HepG2 (cell line): ENCODE data around the gene RTBDN. TPM values are rescaled to one million over a fixed set of nuclear protein-coding genes. Genes with fewer than 3 reads are reported as not detected.

Experiments used
- ASH2L ChIP-seq: fragments of 300-600, 200-600 bp; sonication (generic); IDR thresholded peaks from 2 replicates; pipeline ENCODE4 v1.7.0; 2017; ENCODE audit warnings: low read depth, mild to moderate bottlenecking, moderate library complexity, mixed read lengths, low read length; ENCODE audit not compliant: insufficient read length
- JDP2 ChIP-seq: sonication (generic); formaldehyde crosslinking; IDR thresholded peaks from 2 replicates; pipeline ENCODE4 v1.8.1; 2022; ENCODE audit warnings: missing genetic modification reagents, borderline replicate concordance
- KDM2A ChIP-seq: sonication (generic); formaldehyde crosslinking; IDR thresholded peaks from 2 replicates; pipeline ENCODE4 v1.4.0; 2020; ENCODE audit warnings: low read depth, missing genetic modification reagents, borderline replicate concordance
- KDM4B ChIP-seq: sonication (generic); formaldehyde crosslinking; IDR thresholded peaks from 2 replicates; pipeline ENCODE4 v1.4.0; 2020; ENCODE audit warnings: missing genetic modification reagents
- MLLT10 ChIP-seq: sonication (generic); formaldehyde crosslinking; IDR thresholded peaks from 2 replicates; pipeline ENCODE4 v1.4.0; 2020; ENCODE audit warnings: missing genetic modification reagents
- MTA3 ChIP-seq: sonication (generic); formaldehyde crosslinking; IDR thresholded peaks from 2 replicates; pipeline ENCODE4 v1.4.0; 2020; ENCODE audit warnings: missing genetic modification reagents
- MTF1 ChIP-seq: sonication (generic); formaldehyde crosslinking; IDR thresholded peaks from 2 replicates; pipeline ENCODE4 v1.5.0; 2020; ENCODE audit warnings: missing genetic modification reagents
- RFX3 ChIP-seq: IDR thresholded peaks from 2 replicates; pipeline ENCODE4 v1.6.1; 2016; ENCODE audit warnings: missing biosample characterization, missing genetic modification reagents
- RFXAP ChIP-seq: sonication (generic); formaldehyde crosslinking; IDR thresholded peaks from 2 replicates; pipeline ENCODE4 v1.4.0; 2020; ENCODE audit warnings: missing genetic modification reagents, borderline replicate concordance
- THYN1 ChIP-seq: sonication (generic); formaldehyde crosslinking; IDR thresholded peaks from 2 replicates; pipeline ENCODE4 v1.8.1; 2023; ENCODE audit warnings: low read depth, mild to moderate bottlenecking, moderate library complexity, missing genetic modification reagents, borderline replicate concordance
- ZFP36 ChIP-seq: fragments of 150-350 bp; IDR thresholded peaks from 2 replicates; pipeline ENCODE4 v1.6.1; 2018; ENCODE audit warnings: borderline replicate concordance, low read length, low read depth; ENCODE audit not compliant: partially characterized antibody
- ZMAT3 ChIP-seq: sonication (generic); formaldehyde crosslinking; conservative IDR thresholded peaks from 2 replicates; pipeline ENCODE4 v1.7.0; 2021; ENCODE audit warnings: missing genetic modification reagents
- ZNF180 ChIP-seq: sonication (generic); formaldehyde crosslinking; IDR thresholded peaks from 2 replicates; pipeline ENCODE4 v1.4.0; 2020; ENCODE audit warnings: low read depth, missing genetic modification reagents, borderline replicate concordance
- ZNF713 ChIP-seq: sonication (generic); formaldehyde crosslinking; IDR thresholded peaks from 2 replicates; pipeline ENCODE4 v1.4.0; 2020; ENCODE audit warnings: mild to moderate bottlenecking, missing genetic modification reagents
- ZNF841 ChIP-seq: sonication (generic); formaldehyde crosslinking; IDR thresholded peaks from 2 replicates; pipeline ENCODE4 v1.8.1; 2023; ENCODE audit warnings: missing genetic modification reagents, borderline replicate concordance
- ZSCAN30 ChIP-seq: sonication (generic); formaldehyde crosslinking; IDR thresholded peaks from 2 replicates; pipeline ENCODE4 v1.5.0; 2020; ENCODE audit warnings: mild to moderate bottlenecking, missing genetic modification reagents
- polyA plus RNA-seq, 8 experiments: library from polyadenylated mRNA; depleted of rRNA in 3 of 8; stranded (reverse) in 7 of 8; unstranded in 1 of 8; fragments of >200 nt; fragmentation: Illumina TruSeq in 4 of 8; extraction: Trizol in 4 of 8; gene quantifications; 2 replicates each; pipeline versions ENCODE4 v1.2.1 to v1.2.3, GENCODE V29; 2011 to 2016; ENCODE audit warnings: low read depth in 4 of 8, missing spikeins in 1 of 8, mixed read lengths in 1 of 8; ENCODE audit not compliant: insufficient read depth in 1 of 8
- total RNA-seq, 5 experiments: library from RNA; depleted of rRNA; stranded (reverse); fragments of >200 nt; fragmentation: Illumina TruSeq; extraction: Trizol; gene quantifications; 2 replicates each; pipeline ENCODE4 v1.2.3, GENCODE V29; 2016; ENCODE audit warnings: low read depth in 1 of 5
- TF ChIP-seq, protein P1 (sequence below): sonication (generic); formaldehyde crosslinking; IDR thresholded peaks from 2 replicates; pipeline ENCODE4 v1.4.0; 2020; ENCODE audit warnings: missing genetic modification reagents
- TF ChIP-seq, protein P2 (sequence below): sonication (generic); formaldehyde crosslinking; IDR thresholded peaks from 2 replicates; pipeline ENCODE4 v1.8.1; 2023; ENCODE audit warnings: mild to moderate bottlenecking, missing genetic modification reagents, borderline replicate concordance
- TF ChIP-seq, protein P3 (sequence below): sonication (generic); formaldehyde crosslinking; IDR thresholded peaks from 2 replicates; pipeline ENCODE4 v1.4.0; 2020; ENCODE audit warnings: missing genetic modification reagents
- TF ChIP-seq, protein P4 (sequence below): sonication (generic); formaldehyde crosslinking; IDR thresholded peaks from 2 replicates; pipeline ENCODE4 v1.4.0; 2020; ENCODE audit warnings: mild to moderate bottlenecking, low read depth, missing genetic modification reagents
- TF ChIP-seq, protein P5 (sequence below): sonication (generic); formaldehyde crosslinking; IDR thresholded peaks from 2 replicates; pipeline ENCODE4 v1.5.0; 2020; ENCODE audit warnings: missing genetic modification reagents

The RTBDN gene
- total and polyA plus RNA-seq, 2 of the 13 experiments (the other 11 are each of a cell fraction or from before 2014, with no cell fraction given), result 0.27 to 0.48 TPM

DNA sequence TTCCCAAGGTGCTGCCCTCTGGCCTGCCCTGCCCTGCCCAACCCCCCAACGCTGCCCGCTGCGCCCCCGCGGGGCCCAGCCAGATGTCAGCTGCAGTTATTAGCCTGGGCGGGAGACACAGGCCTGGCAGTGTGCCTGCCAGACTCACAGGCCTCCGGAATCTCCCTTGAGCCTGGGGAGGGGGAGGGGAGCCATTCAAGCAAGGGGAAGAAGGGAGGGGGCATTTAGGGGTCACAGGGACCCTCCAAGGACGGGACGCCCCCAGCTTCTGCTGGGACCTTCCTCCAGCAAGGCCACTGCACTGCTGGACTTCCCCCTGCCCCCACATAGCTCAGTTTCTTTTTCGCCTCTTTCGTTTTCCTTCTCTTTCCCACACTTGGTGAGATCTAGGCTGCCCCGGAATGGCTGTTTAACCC lies 45.7 kb downstream of the RTBDN start (continued):
- no peak for TF ChIP-seq ZSCAN30 (CRISPR knock-in tag)
- no peak for TF ChIP-seq ZNF841
- TF ChIP-seq KDM2A (CRISPR knock-in tag), result no peak; the same call in 1 of the 2 replicates
- no peak for TF ChIP-seq ZNF713
- TF ChIP-seq, protein P1, sequence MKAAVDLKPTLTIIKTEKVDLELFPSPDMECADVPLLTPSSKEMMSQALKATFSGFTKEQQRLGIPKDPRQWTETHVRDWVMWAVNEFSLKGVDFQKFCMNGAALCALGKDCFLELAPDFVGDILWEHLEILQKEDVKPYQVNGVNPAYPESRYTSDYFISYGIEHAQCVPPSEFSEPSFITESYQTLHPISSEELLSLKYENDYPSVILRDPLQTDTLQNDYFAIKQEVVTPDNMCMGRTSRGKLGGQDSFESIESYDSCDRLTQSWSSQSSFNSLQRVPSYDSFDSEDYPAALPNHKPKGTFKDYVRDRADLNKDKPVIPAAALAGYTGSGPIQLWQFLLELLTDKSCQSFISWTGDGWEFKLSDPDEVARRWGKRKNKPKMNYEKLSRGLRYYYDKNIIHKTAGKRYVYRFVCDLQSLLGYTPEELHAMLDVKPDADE (CRISPR knock-in tag), result no peak
- TF ChIP-seq ASH2L, result no peak
- TF ChIP-seq ZMAT3, result no peak
- no peak for TF ChIP-seq THYN1 (CRISPR knock-in tag)
- no peak for TF ChIP-seq ZNF180 (CRISPR knock-in tag)
- no peak for TF ChIP-seq RFXAP
- TF ChIP-seq RFX3 (CRISPR knock-in tag), result no peak
- TF ChIP-seq JDP2 (CRISPR knock-in tag), result no peak
- TF ChIP-seq, protein P2, sequence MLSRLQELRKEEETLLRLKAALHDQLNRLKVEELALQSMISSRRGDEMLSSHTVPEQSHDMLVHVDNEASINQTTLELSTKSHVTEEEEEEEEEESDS (CRISPR knock-in tag), result no peak
- TF ChIP-seq ZFP36, result no peak
- no peak for TF ChIP-seq KDM4B (CRISPR knock-in tag)
- TF ChIP-seq, protein P3, sequence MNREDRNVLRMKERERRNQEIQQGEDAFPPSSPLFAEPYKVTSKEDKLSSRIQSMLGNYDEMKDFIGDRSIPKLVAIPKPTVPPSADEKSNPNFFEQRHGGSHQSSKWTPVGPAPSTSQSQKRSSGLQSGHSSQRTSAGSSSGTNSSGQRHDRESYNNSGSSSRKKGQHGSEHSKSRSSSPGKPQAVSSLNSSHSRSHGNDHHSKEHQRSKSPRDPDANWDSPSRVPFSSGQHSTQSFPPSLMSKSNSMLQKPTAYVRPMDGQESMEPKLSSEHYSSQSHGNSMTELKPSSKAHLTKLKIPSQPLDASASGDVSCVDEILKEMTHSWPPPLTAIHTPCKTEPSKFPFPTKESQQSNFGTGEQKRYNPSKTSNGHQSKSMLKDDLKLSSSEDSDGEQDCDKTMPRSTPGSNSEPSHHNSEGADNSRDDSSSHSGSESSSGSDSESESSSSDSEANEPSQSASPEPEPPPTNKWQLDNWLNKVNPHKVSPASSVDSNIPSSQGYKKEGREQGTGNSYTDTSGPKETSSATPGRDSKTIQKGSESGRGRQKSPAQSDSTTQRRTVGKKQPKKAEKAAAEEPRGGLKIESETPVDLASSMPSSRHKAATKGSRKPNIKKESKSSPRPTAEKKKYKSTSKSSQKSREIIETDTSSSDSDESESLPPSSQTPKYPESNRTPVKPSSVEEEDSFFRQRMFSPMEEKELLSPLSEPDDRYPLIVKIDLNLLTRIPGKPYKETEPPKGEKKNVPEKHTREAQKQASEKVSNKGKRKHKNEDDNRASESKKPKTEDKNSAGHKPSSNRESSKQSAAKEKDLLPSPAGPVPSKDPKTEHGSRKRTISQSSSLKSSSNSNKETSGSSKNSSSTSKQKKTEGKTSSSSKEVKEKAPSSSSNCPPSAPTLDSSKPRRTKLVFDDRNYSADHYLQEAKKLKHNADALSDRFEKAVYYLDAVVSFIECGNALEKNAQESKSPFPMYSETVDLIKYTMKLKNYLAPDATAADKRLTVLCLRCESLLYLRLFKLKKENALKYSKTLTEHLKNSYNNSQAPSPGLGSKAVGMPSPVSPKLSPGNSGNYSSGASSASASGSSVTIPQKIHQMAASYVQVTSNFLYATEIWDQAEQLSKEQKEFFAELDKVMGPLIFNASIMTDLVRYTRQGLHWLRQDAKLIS (CRISPR knock-in tag), result no peak
- TF ChIP-seq, protein P4, sequence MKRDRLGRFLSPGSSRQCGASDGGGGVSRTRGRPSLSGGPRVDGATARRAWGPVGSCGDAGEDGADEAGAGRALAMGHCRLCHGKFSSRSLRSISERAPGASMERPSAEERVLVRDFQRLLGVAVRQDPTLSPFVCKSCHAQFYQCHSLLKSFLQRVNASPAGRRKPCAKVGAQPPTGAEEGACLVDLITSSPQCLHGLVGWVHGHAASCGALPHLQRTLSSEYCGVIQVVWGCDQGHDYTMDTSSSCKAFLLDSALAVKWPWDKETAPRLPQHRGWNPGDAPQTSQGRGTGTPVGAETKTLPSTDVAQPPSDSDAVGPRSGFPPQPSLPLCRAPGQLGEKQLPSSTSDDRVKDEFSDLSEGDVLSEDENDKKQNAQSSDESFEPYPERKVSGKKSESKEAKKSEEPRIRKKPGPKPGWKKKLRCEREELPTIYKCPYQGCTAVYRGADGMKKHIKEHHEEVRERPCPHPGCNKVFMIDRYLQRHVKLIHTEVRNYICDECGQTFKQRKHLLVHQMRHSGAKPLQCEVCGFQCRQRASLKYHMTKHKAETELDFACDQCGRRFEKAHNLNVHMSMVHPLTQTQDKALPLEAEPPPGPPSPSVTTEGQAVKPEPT, result 0 out of 2 replicates have a peak, but pooled peaks have one; percentile 6
- TF ChIP-seq MTF1 (CRISPR knock-in tag), result no peak
- TF ChIP-seq, protein P5, sequence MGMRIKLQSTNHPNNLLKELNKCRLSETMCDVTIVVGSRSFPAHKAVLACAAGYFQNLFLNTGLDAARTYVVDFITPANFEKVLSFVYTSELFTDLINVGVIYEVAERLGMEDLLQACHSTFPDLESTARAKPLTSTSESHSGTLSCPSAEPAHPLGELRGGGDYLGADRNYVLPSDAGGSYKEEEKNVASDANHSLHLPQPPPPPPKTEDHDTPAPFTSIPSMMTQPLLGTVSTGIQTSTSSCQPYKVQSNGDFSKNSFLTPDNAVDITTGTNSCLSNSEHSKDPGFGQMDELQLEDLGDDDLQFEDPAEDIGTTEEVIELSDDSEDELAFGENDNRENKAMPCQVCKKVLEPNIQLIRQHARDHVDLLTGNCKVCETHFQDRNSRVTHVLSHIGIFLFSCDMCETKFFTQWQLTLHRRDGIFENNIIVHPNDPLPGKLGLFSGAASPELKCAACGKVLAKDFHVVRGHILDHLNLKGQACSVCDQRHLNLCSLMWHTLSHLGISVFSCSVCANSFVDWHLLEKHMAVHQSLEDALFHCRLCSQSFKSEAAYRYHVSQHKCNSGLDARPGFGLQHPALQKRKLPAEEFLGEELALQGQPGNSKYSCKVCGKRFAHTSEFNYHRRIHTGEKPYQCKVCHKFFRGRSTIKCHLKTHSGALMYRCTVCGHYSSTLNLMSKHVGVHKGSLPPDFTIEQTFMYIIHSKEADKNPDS (CRISPR knock-in tag), result no peak
- TF ChIP-seq MTA3 (CRISPR knock-in tag), result no peak
- TF ChIP-seq MLLT10 (CRISPR knock-in tag), result no peak
